Stimulated activated CD4-positive, alpha-beta T cell treated with anti-CD3 and anti-CD28 coated beads, Interleukin-1b, Interleukin-23, amount 100 ng/mL, for 1 hour (primary cell): ENCODE data around the gene CST9L.
A peak's percentile ranks its signal among the peaks of the same experiment; 100 is the strongest.

Experiments
- DNase-seq, 2 donors: peaks; one replicate each; pipeline ENCODE4 v3.0.0-alpha.2; 2020; ENCODE audit warnings: low read depth in 2 of 2

The CST9L gene, protein sequence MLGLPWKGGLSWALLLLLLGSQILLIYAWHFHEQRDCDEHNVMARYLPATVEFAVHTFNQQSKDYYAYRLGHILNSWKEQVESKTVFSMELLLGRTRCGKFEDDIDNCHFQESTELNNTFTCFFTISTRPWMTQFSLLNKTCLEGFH

DNA sequence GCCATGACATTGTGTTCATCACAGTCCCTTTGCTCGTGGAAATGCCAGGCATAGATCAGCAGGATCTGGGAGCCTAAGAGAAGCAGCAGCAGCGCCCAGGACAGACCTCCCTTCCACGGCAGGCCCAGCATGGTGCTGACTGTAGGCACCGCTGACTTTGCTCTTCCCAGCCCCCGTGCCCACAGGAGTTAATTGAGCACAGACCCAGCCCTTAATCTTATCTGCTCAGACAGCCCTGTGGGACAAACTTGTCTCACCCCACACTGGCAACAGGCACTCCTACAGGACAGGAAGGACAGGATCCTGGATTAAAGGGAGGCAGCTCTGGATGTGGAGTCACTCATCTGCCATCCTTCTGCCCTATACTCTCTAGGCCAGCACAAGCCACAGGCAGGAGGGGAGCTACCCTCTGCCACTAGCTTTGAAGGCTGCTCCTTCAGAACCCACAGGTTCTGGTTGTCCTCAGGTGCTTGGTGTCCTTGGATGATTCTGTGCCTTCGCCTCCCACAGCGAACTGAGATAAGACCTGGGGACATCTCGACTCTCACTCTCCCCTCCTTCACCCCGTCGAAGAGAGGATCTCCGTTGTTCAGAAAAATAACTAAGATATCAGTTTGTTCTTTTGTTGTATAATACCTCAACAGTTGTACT, at the start of gene CST9L:
CST9L (minus strand) TSS at position 165 of the 651 bp plus-strand sequence; CDS start at position 131, 34 bp downstream.
- no peak for DNase-seq

DNA sequence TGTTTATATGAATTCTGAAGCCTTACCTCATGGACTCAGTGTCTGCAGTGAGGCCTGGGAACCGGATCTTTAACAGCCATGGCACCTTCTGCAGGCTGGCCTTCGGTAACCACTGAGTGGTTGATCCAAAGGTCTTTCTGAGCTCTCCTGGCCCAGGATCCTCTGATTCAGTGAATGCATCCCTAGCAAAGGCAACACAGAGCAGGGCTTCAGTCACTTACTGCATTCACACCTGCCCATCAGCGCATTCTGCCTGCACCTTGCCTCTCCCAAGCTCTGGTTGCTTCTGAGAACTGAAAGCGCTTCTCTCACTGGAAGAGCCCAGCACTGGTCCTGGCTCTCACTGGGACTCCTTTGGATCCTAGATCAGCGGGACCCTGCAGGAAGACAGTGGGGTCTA, 45.9 kb upstream of the CST9L start:
- no peak for DNase-seq

DNA sequence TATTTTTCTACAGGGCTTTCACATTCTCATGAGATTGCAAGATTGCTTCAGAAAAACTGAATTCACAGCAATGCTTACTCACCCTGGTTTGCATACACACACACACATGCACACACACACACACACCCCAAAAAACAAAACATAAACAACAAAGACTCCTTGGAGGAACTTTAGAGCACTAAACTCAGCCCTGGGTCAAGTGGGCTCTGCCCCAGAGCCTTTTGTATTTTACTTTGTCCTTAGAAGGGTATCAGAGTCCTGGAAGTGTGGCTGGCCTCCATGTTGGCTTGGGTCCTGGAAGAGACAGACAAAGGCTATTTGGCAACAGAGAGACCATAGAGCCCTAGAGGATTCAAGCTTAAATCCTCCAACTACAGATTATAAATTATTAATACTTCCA, 45.4 kb upstream of the CST9L start:
- DNase-seq: no peak

DNA sequence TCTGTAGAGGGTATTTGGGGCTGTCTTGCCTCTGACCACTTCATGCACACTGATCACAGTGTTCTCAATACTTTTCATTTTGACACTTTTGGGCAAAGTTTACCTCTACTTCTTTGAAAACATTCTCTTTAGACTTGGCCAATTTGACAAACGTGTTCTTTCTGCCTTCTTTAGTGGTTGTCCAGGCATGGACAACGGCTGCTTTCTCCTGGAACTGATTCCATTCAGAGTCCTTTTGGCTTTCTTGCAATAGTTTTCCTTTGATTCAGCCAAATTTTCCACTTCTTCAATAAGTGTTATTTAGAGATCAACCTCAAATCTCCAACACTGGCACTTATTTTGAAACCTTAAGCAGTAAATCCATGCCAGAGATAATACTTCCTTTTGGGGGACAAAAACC, 44.1 kb upstream of the CST9L start:
- DNase-seq: no peak

DNA sequence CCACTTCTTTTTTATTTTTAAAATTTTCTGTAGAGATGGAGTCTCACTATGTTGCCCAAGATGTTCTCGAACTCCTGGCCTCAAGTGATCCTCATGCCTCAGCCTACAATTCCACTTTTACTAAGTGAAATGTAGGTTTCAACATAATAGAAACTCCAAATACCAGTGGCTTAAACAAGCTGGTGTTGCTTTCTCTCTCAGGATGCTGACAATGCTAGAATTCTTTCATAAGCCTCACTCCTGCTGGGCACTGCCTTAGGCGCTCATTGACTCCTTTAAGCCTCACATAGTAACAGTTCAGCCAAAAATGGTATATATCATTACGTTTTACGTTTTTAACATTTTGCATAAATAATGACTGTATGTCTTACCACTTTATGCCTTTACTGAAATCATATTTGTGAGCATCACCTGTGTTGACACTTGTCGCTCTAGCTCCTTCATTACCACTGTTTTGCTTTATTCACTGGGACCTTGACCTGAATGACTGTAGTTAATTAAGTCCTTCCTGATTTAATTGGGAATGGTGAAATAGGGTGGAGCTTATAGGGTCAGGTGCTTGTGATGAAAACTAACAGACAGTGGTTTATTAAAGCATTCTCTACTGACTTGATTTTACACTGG, 41.3 kb upstream of the CST9L start:
- no peak for DNase-seq

DNA sequence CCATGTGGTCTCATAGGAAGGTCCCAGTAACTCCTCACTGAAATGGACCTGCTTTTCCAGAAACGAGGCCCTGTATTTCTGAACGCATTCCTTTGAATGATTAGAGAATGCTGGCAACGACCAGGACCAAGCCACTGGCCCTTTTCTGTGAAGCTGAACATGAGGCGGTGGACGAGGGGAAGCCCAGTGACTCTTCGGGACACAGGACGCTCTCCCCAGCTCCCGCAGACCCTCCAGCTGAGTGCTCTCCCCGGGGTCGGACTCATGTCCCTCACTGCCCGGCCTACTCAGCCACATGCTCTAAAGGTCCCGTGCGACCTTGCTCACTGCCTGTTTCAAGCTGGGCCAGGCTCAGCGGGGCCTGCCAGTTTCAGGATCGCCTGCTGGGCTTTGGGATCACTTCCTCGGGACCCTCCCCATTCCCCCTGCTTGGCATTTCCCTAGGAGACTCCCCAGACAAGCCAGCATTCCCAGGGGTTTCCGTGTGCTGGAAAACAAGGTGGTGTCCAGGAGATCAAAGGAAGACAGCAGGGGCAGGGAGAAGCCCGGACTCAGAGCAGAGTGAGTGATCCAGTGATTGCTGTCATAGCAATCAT, 40.1 kb upstream of the CST9L start:
- no peak for DNase-seq

DNA sequence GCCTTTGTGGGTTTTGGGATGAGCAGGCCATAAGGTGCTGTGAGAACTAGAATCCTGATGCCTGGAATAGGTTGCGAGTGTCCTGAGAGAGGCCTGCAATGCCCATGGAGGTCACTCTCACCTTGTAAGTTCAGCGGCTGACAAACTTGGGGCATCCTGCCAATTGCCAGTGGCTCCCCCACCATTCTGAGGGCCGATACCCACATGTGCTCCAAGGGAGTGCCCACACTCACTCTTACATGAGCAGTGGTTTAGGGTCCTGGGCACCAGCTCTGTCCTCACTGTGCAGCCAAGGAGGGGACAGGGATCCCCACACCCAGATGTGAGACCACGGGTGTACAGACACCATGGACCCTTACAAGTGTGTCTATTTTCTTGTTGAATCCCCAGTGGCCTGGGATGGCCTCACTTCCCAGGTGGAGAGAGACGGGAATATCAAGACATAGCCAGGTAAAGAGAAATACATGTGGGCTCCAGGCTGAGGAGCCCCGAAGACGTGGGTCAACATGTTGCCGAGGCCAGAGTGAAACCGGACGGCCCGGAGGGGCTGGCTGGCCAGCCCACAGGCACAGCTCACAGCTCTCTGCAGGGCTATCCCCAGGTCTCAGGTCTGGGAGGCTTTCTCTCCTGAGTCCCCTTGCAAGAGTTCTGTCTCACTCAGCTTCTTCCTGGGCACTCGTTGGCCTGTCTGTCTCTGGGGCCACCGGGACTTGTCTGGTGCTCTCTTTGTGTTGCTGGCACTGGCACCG, 39.4 kb upstream of the CST9L start:
- no peak for DNase-seq

DNA sequence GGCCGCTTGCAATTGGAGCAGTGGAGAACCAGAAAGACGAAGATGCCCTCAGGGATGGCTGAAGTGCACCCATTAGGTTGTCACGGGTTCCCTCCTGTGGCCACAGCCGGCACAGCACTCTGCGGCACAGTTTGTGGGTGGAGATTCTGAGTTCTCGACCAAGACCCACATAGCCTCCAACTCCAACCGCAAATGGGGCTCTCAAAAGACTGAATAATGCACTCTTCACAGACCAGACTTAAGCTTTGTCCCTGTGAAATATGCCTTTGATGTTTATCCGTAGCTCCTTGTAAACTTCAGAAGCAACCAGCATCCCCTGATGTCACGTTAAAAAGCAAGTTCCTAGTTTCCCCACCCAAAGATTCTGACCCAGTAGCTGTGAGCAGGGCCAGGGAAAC, 38.4 kb upstream of the CST9L start:
- DNase-seq: peak in 1 of 2 donors; percentile 51

DNA sequence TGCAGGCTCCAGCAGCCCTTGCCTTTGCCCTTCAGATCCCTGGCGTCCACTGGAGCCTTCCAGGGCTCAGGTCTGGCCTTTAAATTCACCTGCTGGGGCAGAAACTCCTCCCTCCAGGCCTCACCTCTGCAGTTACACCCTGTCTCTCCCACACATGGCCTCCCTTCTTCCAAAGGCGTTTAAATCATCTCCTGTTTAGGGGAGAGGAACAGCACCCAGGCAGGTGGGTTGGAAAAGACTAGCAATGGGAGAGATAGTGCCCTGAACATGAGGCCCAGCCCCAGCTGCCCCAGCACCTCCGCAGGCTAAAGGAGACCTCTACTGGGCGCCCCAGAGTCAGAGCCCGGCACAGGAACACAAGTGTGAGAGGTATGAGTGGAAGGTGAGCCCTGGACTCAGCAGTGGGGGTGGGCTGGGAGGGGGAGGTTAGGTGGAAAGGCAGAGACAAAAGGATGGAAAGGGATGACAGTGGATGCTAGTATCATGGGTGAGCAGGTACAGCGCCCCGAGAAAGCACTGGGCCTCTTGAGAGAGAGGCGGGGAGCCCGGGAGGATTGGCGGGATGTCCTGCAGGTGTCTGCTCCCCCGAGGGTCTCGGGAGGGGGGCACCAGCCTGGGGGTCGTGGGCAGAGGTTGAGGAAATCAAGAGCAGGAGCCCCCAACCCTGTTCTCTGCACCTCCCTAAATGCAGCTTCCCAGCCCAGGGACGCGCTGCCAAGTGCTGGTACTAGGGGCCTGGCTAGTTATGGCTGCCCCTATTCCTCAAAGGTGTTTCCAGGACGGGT, 37.8 kb upstream of the CST9L start, which contains the start of gene CST9:
CST9 (minus strand) TSS at position 51 of the 785 bp plus-strand sequence. CDS start 53 bp downstream, outside the sequence.
- DNase-seq: no peak

DNA sequence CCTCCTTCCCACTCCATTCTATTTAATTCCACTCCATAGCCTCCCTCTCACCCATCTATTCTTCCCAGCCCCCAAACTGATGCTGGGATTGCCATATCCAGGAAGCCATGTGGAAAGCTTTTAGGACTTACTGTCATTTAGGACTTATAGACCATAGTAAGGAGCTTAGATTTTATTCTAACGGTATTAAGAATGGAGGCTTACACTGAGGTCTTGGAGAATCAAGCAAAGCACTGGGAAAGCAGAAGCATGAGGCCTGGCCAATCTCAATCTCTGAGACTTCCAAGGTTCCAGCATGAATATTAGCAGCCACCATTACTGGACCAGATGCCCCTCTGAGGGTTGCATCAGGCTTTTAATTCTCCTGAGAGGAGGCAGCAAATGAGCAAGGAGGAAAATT, 36.0 kb upstream of the CST9L start:
- DNase-seq: no peak

DNA sequence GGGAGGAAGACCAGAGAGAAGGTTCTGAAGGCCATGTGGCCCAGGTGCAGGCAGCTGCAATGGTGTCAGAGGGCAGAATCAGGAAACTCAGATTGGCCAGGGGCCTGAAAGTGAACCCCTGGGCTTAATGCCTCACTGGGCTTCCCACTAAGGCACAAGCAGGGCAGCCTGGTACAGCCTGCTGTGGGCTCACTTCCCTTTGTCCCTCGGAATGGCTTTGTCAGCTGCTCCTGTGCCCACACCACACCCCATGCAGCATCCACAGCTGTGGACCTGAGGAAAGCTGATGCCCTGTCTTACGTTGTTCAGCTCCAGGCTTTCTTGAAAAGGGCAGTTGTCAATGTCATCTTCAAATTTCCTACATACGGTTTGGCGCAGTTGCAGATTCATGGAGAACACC, 35.0 kb upstream of the CST9L start:
- DNase-seq: no peak

DNA sequence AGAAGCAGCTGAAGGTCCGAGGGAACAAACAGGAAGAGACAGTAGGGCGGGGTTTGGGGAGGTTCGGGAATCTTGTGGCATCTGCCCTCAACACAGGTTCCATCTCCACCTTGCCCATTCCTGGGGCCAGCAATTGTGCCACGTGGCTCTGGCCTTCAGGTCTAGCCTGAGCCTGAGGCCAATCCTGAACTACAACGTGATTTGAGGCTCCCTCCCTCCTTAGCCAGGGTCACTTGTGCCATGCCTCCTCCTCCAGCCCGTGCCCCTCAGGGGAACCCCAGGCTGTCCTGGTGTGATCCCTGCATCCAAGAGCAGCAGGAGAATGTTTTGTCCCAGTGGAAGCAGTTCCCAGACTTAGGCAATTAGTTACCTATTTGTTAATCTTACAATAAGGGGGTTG, 34.4 kb upstream of the CST9L start:
- no peak for DNase-seq

DNA sequence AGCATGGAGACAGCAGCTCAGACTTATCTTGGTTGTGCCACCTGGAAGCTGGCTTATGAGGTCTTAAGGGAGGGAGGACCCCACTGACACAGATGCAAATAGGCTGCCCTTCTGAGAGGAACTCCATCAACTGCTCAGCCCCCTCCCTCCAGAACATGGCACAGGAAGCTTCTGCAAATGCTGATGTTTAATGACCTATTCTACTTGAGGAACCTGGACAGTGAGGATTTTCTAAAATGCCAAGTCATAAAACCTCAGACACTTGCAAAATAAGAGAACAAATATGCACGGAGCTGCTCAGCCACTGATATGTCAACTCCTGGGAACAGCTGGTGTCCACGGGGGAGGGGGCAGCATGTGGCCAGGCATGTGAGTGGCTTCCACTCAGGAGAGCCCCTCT, 34.0 kb upstream of the CST9L start:
- no peak for DNase-seq

DNA sequence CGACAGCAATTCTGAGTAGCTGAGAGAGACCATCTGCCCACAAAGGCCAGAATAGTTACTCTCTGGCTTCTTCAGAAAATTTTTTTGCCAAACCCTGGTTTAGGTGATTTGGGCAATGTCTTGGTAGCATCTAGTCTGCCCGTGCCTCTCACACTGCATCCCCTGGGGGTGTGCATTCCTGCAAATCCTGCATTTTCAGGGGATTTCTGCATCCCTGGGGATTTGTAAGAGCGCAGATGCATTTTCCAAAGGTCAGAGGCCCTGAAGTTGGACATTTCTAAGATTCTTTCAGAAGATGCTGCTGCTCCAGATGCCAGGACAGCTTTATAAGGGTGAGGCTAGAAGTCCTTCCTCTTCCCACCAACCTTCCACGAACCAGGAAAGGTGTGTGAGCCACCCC, 33.4 kb upstream of the CST9L start:
- DNase-seq: no peak

DNA sequence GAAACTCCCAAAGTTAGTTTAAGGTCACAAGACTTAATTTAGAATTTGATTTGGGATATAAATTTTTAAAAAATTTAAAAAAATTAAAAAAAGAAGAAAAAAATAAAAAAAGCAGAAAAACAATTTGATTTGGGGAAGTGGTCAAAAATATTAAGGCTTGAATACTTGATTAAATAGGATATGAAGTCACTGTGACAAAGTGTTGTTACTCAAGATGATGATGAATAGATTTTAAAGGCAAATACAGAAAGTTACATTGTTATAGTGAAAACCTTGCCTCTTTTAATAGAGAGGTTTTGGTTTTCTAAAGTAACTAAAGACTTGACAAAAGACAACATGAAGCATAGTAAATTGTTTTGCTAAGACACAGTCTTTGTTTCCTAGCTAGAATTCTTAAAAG, 30.2 kb upstream of the CST9L start:
- DNase-seq: no peak

DNA sequence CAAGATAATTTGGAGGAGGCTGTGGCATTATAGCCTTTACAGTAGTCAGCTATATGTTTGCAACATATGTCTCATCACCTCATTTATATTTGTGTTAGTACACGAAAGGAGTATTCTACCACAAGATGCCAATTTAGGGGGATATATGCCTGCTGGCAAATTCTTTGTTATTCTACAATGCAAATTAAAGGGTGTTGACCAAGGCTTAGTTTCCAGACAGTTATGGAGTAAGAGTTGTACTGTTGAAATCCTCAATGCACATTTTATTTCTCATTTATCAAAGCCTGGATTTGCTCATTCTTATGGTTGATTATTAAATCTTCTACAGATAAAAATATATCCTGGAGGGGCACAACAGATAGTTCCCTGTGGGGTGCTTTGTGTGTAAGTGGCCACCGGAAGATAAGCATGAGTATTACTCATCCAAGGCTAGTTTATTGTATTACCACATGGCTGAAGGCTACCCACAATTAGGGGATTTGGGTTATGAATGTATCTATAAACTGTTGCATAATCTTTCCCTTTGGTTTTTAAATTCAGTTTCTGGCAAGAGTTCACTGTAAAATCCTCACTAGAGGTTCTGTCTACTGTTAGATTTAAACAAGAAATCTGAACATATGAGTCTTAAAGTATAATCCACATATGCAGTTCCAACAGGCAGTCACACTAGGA, 28.4 kb upstream of the CST9L start:
- no peak for DNase-seq

DNA sequence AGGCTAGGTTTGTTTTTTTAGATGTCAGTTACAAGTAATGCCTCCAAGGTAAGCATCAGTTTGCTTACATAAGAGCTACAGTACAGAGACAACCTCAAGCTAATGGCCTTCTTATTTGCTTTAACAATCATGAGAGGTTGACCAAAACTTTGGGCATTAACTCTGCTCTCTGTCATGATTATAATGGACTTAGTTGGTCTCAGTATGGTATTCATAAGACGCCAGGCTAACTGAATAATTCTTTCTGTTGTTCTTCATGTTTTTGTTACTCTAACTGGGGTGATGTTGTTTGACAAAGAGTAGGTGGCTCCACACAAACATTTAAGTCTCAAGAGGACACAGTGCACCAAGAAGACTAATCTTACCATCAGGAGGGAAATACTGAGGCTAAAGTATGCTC, 27.7 kb upstream of the CST9L start:
- no peak for DNase-seq

DNA sequence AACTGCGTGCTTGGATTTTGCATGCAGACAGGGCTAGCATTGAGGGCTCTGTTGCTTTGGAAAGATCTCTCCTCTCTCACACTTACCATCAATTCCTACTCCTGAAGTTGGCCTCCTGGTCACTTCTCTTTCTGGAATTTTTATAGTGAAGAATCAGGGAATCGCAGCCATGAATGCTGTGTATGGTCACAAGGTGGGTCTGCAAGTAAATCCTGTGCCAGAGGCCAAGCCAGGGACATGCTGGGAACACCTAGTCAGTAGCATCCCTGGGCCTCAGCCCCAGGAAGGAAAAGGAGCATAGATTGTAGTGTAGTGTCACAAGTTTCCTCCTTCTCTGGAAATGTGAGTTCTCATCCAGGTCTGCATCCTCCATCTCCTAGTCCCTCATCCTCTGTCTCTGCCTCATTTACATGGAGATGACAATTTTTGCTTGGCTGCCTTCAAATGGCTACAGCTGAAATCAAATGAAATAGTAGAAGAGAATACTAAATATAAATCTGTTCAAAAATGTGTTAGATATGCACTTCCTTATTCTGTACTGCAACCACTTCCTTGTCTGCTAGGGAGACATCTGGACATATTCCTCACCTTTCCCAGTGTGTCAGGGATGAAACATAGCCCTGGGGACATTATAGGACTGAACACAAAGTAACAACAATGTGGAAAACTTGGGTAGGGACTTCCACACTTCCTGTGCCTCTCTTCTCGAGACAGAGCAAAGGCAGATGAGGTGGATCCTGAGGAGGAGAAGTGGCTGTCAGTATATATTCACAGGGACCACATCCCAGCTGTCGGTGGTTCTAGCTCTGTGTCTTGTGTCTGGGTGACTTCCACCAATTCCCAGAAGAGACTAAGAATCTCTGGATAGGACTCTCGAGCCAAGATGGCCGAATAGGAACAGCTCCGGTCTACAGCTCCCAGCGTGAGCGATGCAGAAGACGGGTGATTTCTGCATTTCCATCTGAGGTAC, 20.4 kb upstream of the CST9L start:
- no peak for DNase-seq

DNA sequence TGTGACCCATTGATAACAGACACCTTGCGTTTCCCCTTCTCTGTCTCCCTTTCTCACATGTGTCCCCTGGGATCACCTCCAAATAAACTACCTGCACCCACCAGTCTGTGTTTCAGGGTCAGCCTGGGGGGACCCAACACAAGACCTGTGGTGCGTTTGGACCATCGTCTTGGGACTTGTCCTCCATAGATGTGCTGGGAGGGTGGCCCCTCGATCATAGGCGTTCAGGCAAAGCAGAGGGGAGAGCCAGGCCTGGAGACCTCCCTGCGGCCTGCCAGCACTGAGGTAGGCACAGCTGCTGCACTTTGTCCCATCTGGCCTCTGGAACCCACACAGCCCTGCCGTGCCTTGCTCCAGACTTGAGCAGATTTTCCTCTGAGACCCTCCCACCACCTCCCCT, 19.3 kb upstream of the CST9L start:
- DNase-seq: no peak
